H1 (cell line): Measurements from ENCODE around the gene FOXD2. TPM values are rescaled to one million over a fixed set of nuclear protein-coding genes. Genes with fewer than 3 reads are reported as not detected.

Source experiments
- CTCF ChIA-PET: fragments of 300-600 bp; sonication (Branson Sonifier 250); formaldehyde crosslinking; loops from one replicate; lab custom pipeline; 2021; ENCODE audit not compliant: partially characterized antibody; lab: Charles Lee
- POLR2A ChIA-PET: fragments of 300-600 bp; sonication (Branson Sonifier 250); formaldehyde crosslinking; loops from one replicate; lab custom pipeline; 2021; ENCODE audit warnings: inconsistent platforms; ENCODE audit not compliant: partially characterized antibody; lab: Charles Lee
- DNase-seq, 2 experiments: peaks; one replicate each; pipeline versions ENCODE4 v3.0.0 to v3.0.0-alpha.2; 2010 to 2022; ENCODE audit warnings: low spot score in 2 of 2, low read depth in 1 of 2, mixed read lengths in 1 of 2
- FAIRE-seq: peaks from 2 replicates; lab custom pipeline; 2011; peaks lifted over from hg19 to GRCh38; lab: Jason Lieb, UNC
- H2AFZ ChIP-seq: 2 replicates; pipeline ENCODE4 v1.8.1; 2012; ENCODE audit warnings: low read length, inconsistent platforms
- H2AK5ac ChIP-seq: 2 replicates; pipeline ENCODE4 v1.6.1; 2013; ENCODE audit warnings: low read depth, low read length
- H2BK120ac ChIP-seq: replicated peaks from 2 replicates; pipeline ENCODE3; 2013; ENCODE audit warnings: low read depth, low read length, inconsistent platforms
- H2BK12ac ChIP-seq: 2 replicates; pipeline ENCODE4 v1.6.1; 2013; ENCODE audit warnings: low read depth, low read length
- H2BK15ac ChIP-seq: 2 replicates; pipeline ENCODE4 v1.6.1; 2013; ENCODE audit warnings: low read length
- H2BK20ac ChIP-seq: 2 replicates; pipeline ENCODE4 v1.6.1; 2013; ENCODE audit warnings: low read length
- H2BK5ac ChIP-seq: 2 replicates; pipeline ENCODE4 v1.6.1; 2013; ENCODE audit warnings: low read depth, low read length
- H3K14ac ChIP-seq: 2 replicates; pipeline ENCODE4 v1.6.1; 2013; ENCODE audit warnings: inconsistent platforms; ENCODE audit not compliant: insufficient read length
- H3K18ac ChIP-seq: 2 replicates; pipeline ENCODE4 v1.6.1; 2013; ENCODE audit warnings: low read length; ENCODE audit errors: extremely low read depth
- H3K23ac ChIP-seq: 2 replicates; pipeline ENCODE4 v1.6.1; 2013; ENCODE audit warnings: inconsistent platforms; ENCODE audit not compliant: insufficient read length
- H3K23me2 ChIP-seq: 2 replicates; pipeline ENCODE4 v1.6.1; 2013; ENCODE audit warnings: low read depth, low read length
- H3K27ac ChIP-seq: 2 replicates; pipeline ENCODE4 v1.6.1; 2011; ENCODE audit warnings: low read depth, low read length, inconsistent platforms
- H3K27me3 ChIP-seq, 4 experiments: replicated peaks in 1 of 4; 1 replicate in 1 of 4; 2 replicates in 3 of 4; pipeline versions ENCODE4 v1.6.1 to v1.8.1; 2011 to 2013; ENCODE audit warnings: low read length in 3 of 4, mild to moderate bottlenecking in 3 of 4, inconsistent platforms in 2 of 4, mixed read lengths in 2 of 4, moderate library complexity in 1 of 4; ENCODE audit not compliant: control insufficient read depth in 3 of 4, insufficient read depth in 3 of 4; ENCODE audit errors: extremely low read depth in 1 of 4
- H3K36me3 ChIP-seq, 4 experiments: 2 replicates each; pipeline versions ENCODE4 v1.6.1 to v1.8.1; 2011 to 2013; ENCODE audit warnings: mild to moderate bottlenecking in 4 of 4, low read length in 3 of 4, moderate library complexity in 2 of 4, control low read depth in 1 of 4, inconsistent platforms in 1 of 4; ENCODE audit not compliant: insufficient read depth in 4 of 4, control insufficient read depth in 2 of 4
- H3K4ac ChIP-seq: replicated peaks from 2 replicates; pipeline ENCODE3; 2013; ENCODE audit warnings: low read length, low read depth, mixed read lengths, inconsistent platforms; ENCODE audit not compliant: insufficient read length
- H3K4me1 ChIP-seq, 4 experiments: replicated peaks in 1 of 4; 1 replicate in 1 of 4; 2 replicates in 3 of 4; pipeline versions ENCODE4 v1.6.1 to v1.8.1; 2011 to 2013; ENCODE audit warnings: low read length in 3 of 4, inconsistent platforms in 2 of 4, mixed read lengths in 1 of 4; ENCODE audit not compliant: insufficient read depth in 4 of 4, control insufficient read depth in 3 of 4
- H3K4me2 ChIP-seq, 2 experiments: 2 replicates each; pipeline versions ENCODE4 v1.6.1 to v1.8.1; 2011 to 2013; ENCODE audit warnings: low read depth in 2 of 2, low read length in 2 of 2, control low read depth in 1 of 2, inconsistent platforms in 1 of 2, mild to moderate bottlenecking in 1 of 2; ENCODE audit not compliant: insufficient read depth in 1 of 2
- H3K4me3 ChIP-seq, 4 experiments: fragments of 200-600, 300-600 bp in 1 of 4; sonication (generic), shearing (Covaris generic), sonication (Bioruptor Twin) in 1 of 4; 2 replicates each; pipeline versions ENCODE4 v1.5.1 to v1.8.1; 2011 to 2016; ENCODE audit warnings: low read length in 4 of 4, low read depth in 3 of 4, control low read depth in 2 of 4, inconsistent platforms in 2 of 4, mild to moderate bottlenecking in 2 of 4, mixed read lengths in 1 of 4, moderate library complexity in 1 of 4; ENCODE audit not compliant: insufficient read depth in 2 of 4; ENCODE audit errors: extremely low read depth in 1 of 4
- H3K56ac ChIP-seq: replicated peaks from 2 replicates; pipeline ENCODE3; 2013; ENCODE audit warnings: low read depth, mild to moderate bottlenecking, mixed read lengths, low read length, inconsistent platforms; ENCODE audit not compliant: insufficient read length
- H3K79me1 ChIP-seq: 2 replicates; pipeline ENCODE4 v1.6.1; 2013; ENCODE audit warnings: low read depth, low read length, control low read depth
- H3K79me2 ChIP-seq, 2 experiments: 2 replicates each; pipeline versions ENCODE4 v1.6.1 to v1.8.1; 2012 to 2013; ENCODE audit warnings: low read length in 2 of 2, mild to moderate bottlenecking in 2 of 2, inconsistent platforms in 1 of 2; ENCODE audit not compliant: insufficient read depth in 2 of 2, control insufficient read depth in 1 of 2
- H3K9ac ChIP-seq, 4 experiments: replicated peaks in 1 of 4; 1 replicate in 1 of 4; 2 replicates in 3 of 4; pipeline versions ENCODE4 v1.6.1 to v1.8.1; 2011 to 2013; ENCODE audit warnings: low read depth in 3 of 4, low read length in 3 of 4, control low read depth in 2 of 4, mild to moderate bottlenecking in 2 of 4, moderate library complexity in 2 of 4, inconsistent platforms in 1 of 4; ENCODE audit errors: extremely low read depth in 1 of 4
- H3K9me3 ChIP-seq, 2 experiments: 2 replicates each; pipeline versions ENCODE4 v1.6.1 to v1.8.1; 2012 to 2013; ENCODE audit warnings: mild to moderate bottlenecking in 2 of 2, moderate library complexity in 2 of 2, control low read depth in 1 of 2, inconsistent platforms in 1 of 2, low read depth in 1 of 2, low read length in 1 of 2, mixed read lengths in 1 of 2; ENCODE audit not compliant: insufficient read depth in 2 of 2
- H4K20me1 ChIP-seq, 2 experiments: replicated peaks in 1 of 2; 2 replicates each; pipeline versions ENCODE3 to v1.8.1; 2011 to 2013; ENCODE audit warnings: inconsistent platforms in 2 of 2, low read length in 2 of 2, mild to moderate bottlenecking in 1 of 2; ENCODE audit not compliant: insufficient read depth in 2 of 2, control insufficient read depth in 1 of 2
- H4K5ac ChIP-seq: 2 replicates; pipeline ENCODE4 v1.6.1; 2013; ENCODE audit warnings: low read length, low read depth, mixed read lengths, inconsistent platforms; ENCODE audit not compliant: insufficient read length
- H4K8ac ChIP-seq: 2 replicates; pipeline ENCODE4 v1.8.0; 2013; ENCODE audit warnings: mild to moderate bottlenecking, moderate library complexity, low read length, inconsistent platforms; ENCODE audit not compliant: insufficient read depth; ENCODE audit errors: extremely low read depth
- H4K91ac ChIP-seq: replicated peaks from 2 replicates; pipeline ENCODE3; 2013; ENCODE audit warnings: low read length, mixed read lengths, inconsistent platforms; ENCODE audit not compliant: insufficient read length
- KDM1A ChIP-seq: fragments of 200-600, 300-600 bp; sonication (generic); IDR thresholded peaks from 2 replicates; pipeline ENCODE4 v1.7.1; 2016; ENCODE audit warnings: mild to moderate bottlenecking, low read length, borderline replicate concordance
- KDM5A ChIP-seq: fragments of 200-600 bp; IDR thresholded peaks from 2 replicates; pipeline ENCODE4 v1.7.1; 2012; ENCODE audit warnings: mild to moderate bottlenecking, low read length, inconsistent platforms, mixed read lengths
- MAX ChIP-seq: IDR thresholded peaks from 2 replicates; pipeline ENCODE4 v1.6.1; 2012; ENCODE audit warnings: inconsistent platforms
- NRF1 ChIP-seq: IDR thresholded peaks from 2 replicates; pipeline ENCODE4 v1.6.1; 2011; ENCODE audit warnings: mild to moderate bottlenecking, low read depth, low read length, improper control_type of control experiment
- RAD21 ChIP-seq, 2 experiments: IDR thresholded peaks in 1 of 2; conservative IDR thresholded peaks in 1 of 2; 2 replicates each; pipeline ENCODE4 v1.6.1; 2011; ENCODE audit warnings: low read depth in 2 of 2, low read length in 2 of 2, improper control_type of control experiment in 1 of 2, inconsistent platforms in 1 of 2, mild to moderate bottlenecking in 1 of 2, moderate library complexity in 1 of 2
- SIRT6 ChIP-seq: IDR thresholded peaks from one replicate; pipeline ENCODE4 v1.7.1; 2012; ENCODE audit warnings: low read length, inconsistent platforms
- SP4 ChIP-seq: IDR thresholded peaks from 2 replicates; pipeline ENCODE4 v1.6.1; 2012; ENCODE audit warnings: low read length, inconsistent platforms
- SUZ12 ChIP-seq: fragments of 200-600 bp; sonication (generic); IDR thresholded peaks from 2 replicates; pipeline ENCODE4 v1.6.1; 2012; ENCODE audit warnings: mild to moderate bottlenecking, inconsistent platforms, low read length, moderate library complexity, mixed read lengths
- TEAD4 ChIP-seq: IDR thresholded peaks from 2 replicates; pipeline ENCODE4 v1.6.1; 2012; ENCODE audit warnings: low read depth, low read length, inconsistent platforms, mixed read lengths
- USF2 ChIP-seq: IDR thresholded peaks from 2 replicates; pipeline ENCODE4 v1.6.1; 2011; ENCODE audit warnings: low read length, improper control_type of control experiment
- WGBS, 2 experiments: shearing (Covaris generic) in 1 of 2; methylation state at CpG; one replicate each; pipeline versions ENCODE4 v1.1.6 to v1.1.7; 2013 to 2015; ENCODE audit warnings: low lambda C conversion rate in 2 of 2, mixed read lengths in 2 of 2, inconsistent platforms in 1 of 2, low coverage in 1 of 2, missing lambda C conversion rate in 1 of 2; ENCODE audit not compliant: insufficient replicate concordance in 2 of 2, insufficient coverage in 1 of 2, insufficient read length in 1 of 2; ENCODE audit errors: extremely low coverage in 1 of 2, missing lambda C conversion rate in 1 of 2; 5-methylcytosine and 5-hydroxymethylcytosine counted together
- polyA plus RNA-seq, 7 experiments: library from polyadenylated mRNA; depleted of rRNA in 3 of 7; stranded (reverse) in 5 of 7; unstranded in 2 of 7; fragments of >200 nt in 5 of 7; fragments of 200-250 nt in 2 of 7; gene quantifications; 1 replicate in 5 of 7; 2 replicates in 1 of 7; 4 replicates in 1 of 7; pipeline versions ENCODE4 v1.2.1 to v1.2.3, GENCODE V29; 2011 to 2013; ENCODE audit warnings: missing spikeins in 2 of 7, mixed read lengths in 2 of 7
- total RNA-seq: library from RNA; stranded (reverse); fragmentation: NEBNext Ultra II Directional; extraction: Animal tissue kit (Norgen Biotek cat#: 25700); gene quantifications from 2 replicates; pipeline ENCODE4 v1.2.1, GENCODE V29; 2021

The FOXD2 gene
- total and polyA plus RNA-seq, 2 of the 8 experiments (the other 6 are each of a cell fraction or from before 2014, with no cell fraction given) = not detected

DNA sequence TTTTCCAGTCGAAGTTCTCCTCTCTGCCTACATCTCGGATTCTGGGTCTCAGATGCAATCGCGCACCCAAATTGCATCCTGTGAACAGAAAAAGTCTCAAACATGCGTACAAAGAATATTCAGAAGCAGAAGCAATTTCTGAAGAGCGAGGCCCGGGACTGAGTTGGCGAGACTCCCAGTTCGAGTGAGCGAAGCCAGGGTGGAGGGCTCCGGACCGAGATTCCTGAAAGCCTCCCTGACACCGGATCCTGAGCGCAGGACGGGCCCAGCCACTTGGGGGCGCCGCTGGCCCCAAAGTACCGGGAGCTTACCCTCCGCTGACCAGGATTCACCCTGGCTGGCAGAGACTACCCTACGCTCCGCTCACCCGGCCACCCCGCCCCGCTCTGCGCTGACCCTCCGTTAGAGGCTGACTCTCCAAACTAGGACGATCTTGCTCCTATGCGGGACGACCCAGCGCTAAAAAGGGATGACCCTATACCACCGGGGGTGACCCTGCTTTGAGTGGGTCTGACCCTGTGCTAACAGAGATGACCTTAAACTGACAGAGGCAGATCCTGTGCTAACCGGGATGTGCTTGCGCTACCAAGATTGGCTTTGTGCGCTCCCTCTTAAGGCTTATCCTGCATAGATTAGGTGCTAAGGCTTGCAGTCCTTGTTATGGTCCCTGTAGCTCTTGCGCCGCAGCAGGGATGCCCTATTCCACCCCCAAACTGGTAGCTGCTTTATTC lies 12.1 kb downstream of the FOXD2 start:
- 12% methylated on average over 36 of the region's 36 CpGs; no CpG with 5 or more reads in 1 of the 2 experiments for WGBS, 2 experiments
- Histone ChIP-seq H3K14ac (no peak overlapping the region), H4K5ac (no peak overlapping the region), H3K27me3 (peaks cover 67 to 74% (median 72%) of the 10 kb centered on the region in 4 experiments), H3K4me3 (peak overlapping the region in 1 of 4 experiments; percentile 46; a peak in 4 of 8 replicates), H3K79me1 (no peaks in the 10 kb centered on the region), H3K4ac (no peak overlapping the region), H2BK120ac (no peak overlapping the region), H3K27ac (no peak overlapping the region), H3K9me3 (0 out of 4 replicates have a peak, but pooled peaks cover 0 to 5% of the 10 kb centered on the region in 2 experiments), H3K23me2 (peaks cover 1% of the 10 kb centered on the region; the same call in 1 of the 2 replicates), H2AK5ac (no peak overlapping the region), H4K91ac (no peak overlapping the region), H2AFZ (no peak overlapping the region), H2BK12ac (peak overlapping the region; percentile 11; the same call in 1 of the 2 replicates), H3K4me1 (peaks cover 4 to 24% (median 16%) of the 10 kb centered on the region in 4 experiments), H3K56ac (no peak overlapping the region), H3K23ac (no peak overlapping the region), H3K18ac (no peak overlapping the region), H4K8ac (no peak overlapping the region), H2BK15ac (no peak overlapping the region), H2BK5ac (no peak overlapping the region), H3K36me3 (no peaks in the 10 kb centered on the region), H3K9ac (no peak overlapping the region), H3K4me2 (peak overlapping the region; percentile 24 to 64), H3K79me2 (no peaks in the 10 kb centered on the region), H4K20me1 (peaks cover 6 to 21% of the 10 kb centered on the region in 2 experiments), H2BK20ac (no peak overlapping the region)
- POLR2A ChIA-PET = interaction anchor here (1.0 to 1.6 kb wide), 5 partner anchors 9 to 276 kb away, joined by 3 to 4 read pairs (median 3); no protein-coding TSS in a partner anchor
- FAIRE-seq (no peak), DNase-seq (peak in 1 of 2 experiments; percentile 94)
- CTCF ChIA-PET = interaction anchor here (0.7 to 4.8 kb wide), 55 partner anchors 8 to 278 kb away, joined by 3 to 49 read pairs (median 6); partner anchors contain the start of gene FOXD2
- no peak for TF ChIP-seq NRF1
- TF ChIP-seq KDM5A = no peak
- TF ChIP-seq TEAD4 = peak; percentile 41; the same call in 1 of the 2 replicates
- TF ChIP-seq SP4 = no peak
- TF ChIP-seq USF2 = no peak
- no peak for TF ChIP-seq SIRT6
- peak; percentile 50; the same call in 1 of the 2 replicates for TF ChIP-seq SUZ12
- TF ChIP-seq MAX = no peak
- TF ChIP-seq RAD21 (IDR thresholded peaks at IDR 0.05 in 1 of 2, conservative IDR thresholded peaks at IDR 0.05 in 1 of 2; ENCODE audit: low read depth in 2 of 2, low read length in 2 of 2) = peak; percentile 80 to 87
- TF ChIP-seq KDM1A = 0 out of 2 replicates have a peak, but pooled peaks have one; percentile 30
